SU-DHL-6 (cell line): ENCODE results near the gene OSGEP.

ENCODE experiments used
- H2AFZ ChIP-seq: fragments of 200-600 bp; sonication (generic); 2 replicates; pipeline ENCODE4 v1.6.1; 2014; ENCODE audit warnings: low read depth, mild to moderate bottlenecking, moderate library complexity, mixed read lengths, antibody characterized with exemption, low read length; ENCODE audit not compliant: severe bottlenecking
- H3F3A ChIP-seq: fragments of 200-600 bp; shearing (Covaris generic); 2 replicates; pipeline ENCODE4 v1.6.0; 2016; ENCODE audit warnings: antibody characterized with exemption, mild to moderate bottlenecking; ENCODE audit not compliant: insufficient read depth
- H3K27ac ChIP-seq: fragments of 200-600 bp; sonication (generic); 2 replicates; pipeline ENCODE4 v1.5.1; 2016; ENCODE audit warnings: low read depth, mild to moderate bottlenecking, low read length, moderate library complexity, mixed read lengths
- H3K27me3 ChIP-seq: fragments of 200-600 bp; sonication (generic), shearing (Covaris generic); 2 replicates; pipeline ENCODE4 v1.6.0; 2014; ENCODE audit warnings: mild to moderate bottlenecking, low read length
- H3K36me3 ChIP-seq: fragments of 200-600 bp; sonication (generic); 2 replicates; pipeline ENCODE4 v1.6.1; 2014; ENCODE audit warnings: mild to moderate bottlenecking, low read length, mixed read lengths
- H3K4me2 ChIP-seq: fragments of 300-600, 200-600 bp; shearing (Covaris generic), sonication (generic); 2 replicates; pipeline ENCODE4 v1.6.0; 2014; ENCODE audit warnings: low read length, low read depth, mild to moderate bottlenecking; ENCODE audit not compliant: poor library complexity, severe bottlenecking
- H3K4me3 ChIP-seq: fragments of 200-600 bp; sonication (generic); 2 replicates; pipeline ENCODE4 v1.5.1; 2014; ENCODE audit warnings: antibody characterized with exemption, low read length, mild to moderate bottlenecking, mixed read lengths; ENCODE audit not compliant: insufficient read depth, poor library complexity, severe bottlenecking
- H3K79me2 ChIP-seq: fragments of 200-600 bp; sonication (generic); 2 replicates; pipeline ENCODE4 v1.6.1; 2014; ENCODE audit warnings: mild to moderate bottlenecking, low read length, moderate library complexity; ENCODE audit not compliant: insufficient read depth
- H3K9ac ChIP-seq: fragments of 200-600 bp; sonication (generic); 2 replicates; pipeline ENCODE4 v1.7.0; 2014; ENCODE audit warnings: mild to moderate bottlenecking, low read length
- H3K9me2 ChIP-seq: fragments of 200-600 bp; sonication (generic); replicated peaks from 2 replicates; pipeline ENCODE4 v1.6.1; 2014; ENCODE audit warnings: low read length; ENCODE audit not compliant: insufficient read depth
- H3K9me3 ChIP-seq: fragments of 200-600 bp; sonication (generic); 2 replicates; pipeline ENCODE4 v1.6.1; 2014; ENCODE audit warnings: low read length, mixed read lengths; ENCODE audit not compliant: insufficient read depth
- H4K20me1 ChIP-seq: fragments of 200-600 bp; sonication (generic); 2 replicates; pipeline ENCODE4 v1.6.1; 2014; ENCODE audit warnings: low read depth, mild to moderate bottlenecking, antibody characterized with exemption, low read length, moderate library complexity, mixed read lengths
- EZH2phosphoT487 ChIP-seq: fragments of 200-600 bp; sonication (generic), shearing (Covaris generic); conservative IDR thresholded peaks from 2 replicates; pipeline ENCODE4 v1.6.1; 2018; ENCODE audit warnings: mild to moderate bottlenecking, antibody characterized with exemption, low read length, moderate library complexity, mixed read lengths
- TF ChIP-seq, protein P1 (sequence below): fragments of 200-600 bp; sonication (generic); IDR thresholded peaks from one replicate; pipeline ENCODE4 v1.5.1; 2017; ENCODE audit warnings: antibody characterized with exemption, mild to moderate bottlenecking, low read length, moderate library complexity; ENCODE audit not compliant: insufficient read depth, poor library complexity, severe bottlenecking

Gene OSGEP

DNA sequence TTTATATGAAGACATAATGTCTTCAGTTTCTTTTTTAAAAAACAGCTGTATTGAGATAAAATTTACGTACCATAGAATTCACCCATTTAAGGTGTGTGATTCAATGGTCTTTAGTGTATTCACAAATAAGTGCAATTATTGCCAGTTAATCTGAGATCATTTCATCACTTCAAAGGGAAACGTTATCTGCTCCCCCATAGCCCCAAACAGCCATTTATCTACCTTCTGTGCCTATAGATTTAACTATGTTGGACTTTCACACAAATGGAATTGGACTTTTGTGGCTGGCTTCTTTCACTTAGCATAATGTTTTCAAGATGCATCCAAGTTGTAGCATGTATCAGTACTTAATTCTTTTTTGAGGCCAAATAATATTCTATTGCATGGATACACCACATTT lies 24.3 kb upstream of the OSGEP start:
- no peak overlapping the region for H3K4me2 ChIP-seq
- no peak overlapping the region for H3K9ac ChIP-seq

DNA sequence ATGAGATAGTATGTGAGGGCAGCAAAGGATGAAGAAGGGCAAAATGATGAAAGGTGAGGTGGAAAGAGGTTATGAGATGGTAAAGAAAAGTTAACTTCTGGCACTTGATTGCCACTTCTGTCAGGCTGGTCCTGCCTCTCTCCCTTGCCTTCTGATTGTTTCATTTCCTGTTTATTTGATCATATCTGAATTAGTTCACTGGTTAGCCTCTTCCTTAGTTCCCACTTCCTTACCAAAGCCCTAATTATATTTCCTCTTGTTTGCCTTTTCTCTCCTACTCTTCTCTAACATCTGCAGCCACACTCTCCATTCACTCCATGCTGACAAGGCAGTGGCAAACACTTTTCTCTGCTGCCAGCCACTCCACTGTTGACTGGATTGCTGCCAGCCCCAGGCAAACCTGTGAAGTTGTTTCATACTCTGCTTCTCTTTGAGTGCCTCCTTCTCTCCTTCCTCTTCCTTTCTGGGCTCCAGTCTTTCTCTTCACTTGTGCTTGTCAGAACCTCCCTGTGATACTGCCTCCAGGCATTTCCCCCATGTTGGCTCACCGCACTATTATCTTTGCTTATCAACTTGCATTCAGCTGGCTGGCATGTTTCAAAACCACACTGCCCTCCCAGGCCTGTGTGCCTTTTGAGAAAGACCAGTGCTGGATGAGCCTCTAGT lies 22.7 kb upstream of the OSGEP start:
- TF ChIP-seq, protein P1, sequence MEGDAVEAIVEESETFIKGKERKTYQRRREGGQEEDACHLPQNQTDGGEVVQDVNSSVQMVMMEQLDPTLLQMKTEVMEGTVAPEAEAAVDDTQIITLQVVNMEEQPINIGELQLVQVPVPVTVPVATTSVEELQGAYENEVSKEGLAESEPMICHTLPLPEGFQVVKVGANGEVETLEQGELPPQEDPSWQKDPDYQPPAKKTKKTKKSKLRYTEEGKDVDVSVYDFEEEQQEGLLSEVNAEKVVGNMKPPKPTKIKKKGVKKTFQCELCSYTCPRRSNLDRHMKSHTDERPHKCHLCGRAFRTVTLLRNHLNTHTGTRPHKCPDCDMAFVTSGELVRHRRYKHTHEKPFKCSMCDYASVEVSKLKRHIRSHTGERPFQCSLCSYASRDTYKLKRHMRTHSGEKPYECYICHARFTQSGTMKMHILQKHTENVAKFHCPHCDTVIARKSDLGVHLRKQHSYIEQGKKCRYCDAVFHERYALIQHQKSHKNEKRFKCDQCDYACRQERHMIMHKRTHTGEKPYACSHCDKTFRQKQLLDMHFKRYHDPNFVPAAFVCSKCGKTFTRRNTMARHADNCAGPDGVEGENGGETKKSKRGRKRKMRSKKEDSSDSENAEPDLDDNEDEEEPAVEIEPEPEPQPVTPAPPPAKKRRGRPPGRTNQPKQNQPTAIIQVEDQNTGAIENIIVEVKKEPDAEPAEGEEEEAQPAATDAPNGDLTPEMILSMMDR: no peak
- no peak for TF ChIP-seq EZH2phosphoT487
- Histone ChIP-seq H3K9me3 (no peaks in the 10 kb centered on the region), H2AFZ (no peak overlapping the region), H3K27me3 (no peaks in the 10 kb centered on the region), H4K20me1 (no peaks in the 10 kb centered on the region), H3K9me2 (no peaks in the 10 kb centered on the region), H3K9ac (no peak overlapping the region), H3F3A (no peaks in the 10 kb centered on the region; the same call in 1 of the 2 replicates), H3K27ac (no peak overlapping the region), H3K4me2 (no peak overlapping the region), H3K4me3 (no peak overlapping the region), H3K36me3 (peaks cover 31% of the 10 kb centered on the region; the same call in 1 of the 2 replicates), H3K79me2 (peaks cover 9% of the 10 kb centered on the region)

More for the DNA sequence above, 24.3 kb upstream of the OSGEP start:
- no peak overlapping the region for H2AFZ ChIP-seq
- no peaks in the 10 kb centered on the region; the same call in 1 of the 2 replicates for H3F3A ChIP-seq
- no peaks in the 10 kb centered on the region for H3K9me3 ChIP-seq
- TF ChIP-seq, protein P1: no peak
- no peak for TF ChIP-seq EZH2phosphoT487
- H3K27me3 ChIP-seq: no peaks in the 10 kb centered on the region
- H3K9me2 ChIP-seq: no peaks in the 10 kb centered on the region
- peaks cover 23% of the 10 kb centered on the region; the same call in 1 of the 2 replicates for H3K36me3 ChIP-seq
- H4K20me1 ChIP-seq: no peaks in the 10 kb centered on the region
- no peak overlapping the region for H3K27ac ChIP-seq
- no peak overlapping the region for H3K4me3 ChIP-seq
- no peaks in the 10 kb centered on the region for H3K79me2 ChIP-seq

DNA sequence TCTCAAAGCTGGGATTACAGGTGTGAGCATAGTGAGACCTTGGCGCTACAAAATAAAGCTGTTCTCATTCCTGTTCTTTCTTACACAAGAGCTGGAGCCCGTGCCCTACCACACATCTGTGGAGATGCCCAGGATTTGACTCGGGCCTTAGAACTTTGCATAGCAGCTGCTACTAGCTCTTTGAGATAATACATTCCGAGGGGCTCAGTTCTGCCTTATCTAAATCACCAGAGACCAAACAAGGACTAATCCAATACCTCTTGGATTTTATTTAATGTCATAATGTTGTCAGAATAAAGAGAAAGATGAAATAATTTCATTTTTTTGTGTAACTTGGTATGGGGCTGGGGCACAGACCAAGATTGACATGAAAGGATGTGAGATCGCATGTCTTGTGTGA lies 22.2 kb upstream of the OSGEP start:
- H3K4me3 ChIP-seq: no peak overlapping the region
- no peak overlapping the region for H3K4me2 ChIP-seq
- H3K9me3 ChIP-seq: no peaks in the 10 kb centered on the region
- no peaks in the 10 kb centered on the region for H3K27me3 ChIP-seq
- H3K36me3 ChIP-seq: peaks cover 31% of the 10 kb centered on the region; the same call in 1 of the 2 replicates
- TF ChIP-seq, protein P1: no peak
- TF ChIP-seq EZH2phosphoT487: no peak
- H3K9me2 ChIP-seq: no peaks in the 10 kb centered on the region
- H2AFZ ChIP-seq: no peak overlapping the region
- H3K79me2 ChIP-seq: peaks cover 15% of the 10 kb centered on the region
- no peak overlapping the region for H3K9ac ChIP-seq
- H3K27ac ChIP-seq: no peak overlapping the region
- H4K20me1 ChIP-seq: no peaks in the 10 kb centered on the region
- H3F3A ChIP-seq: no peaks in the 10 kb centered on the region; the same call in 1 of the 2 replicates
